Activated CD4-positive, alpha-beta T cell treated with anti-CD3 and anti-CD28 coated beads, Interleukin-2, Interleukin-4, amounts not matched to agents 100 ng/mL and 50 ng/mL, durations not matched to agents 16 hours and 8 hours (primary cell): Measurements from ENCODE around the gene TAGLN2.

Experiments
- DNase-seq: peaks from one replicate; pipeline ENCODE4 v3.0.0-alpha.2; 2020; ENCODE audit warnings: low spot score

Gene TAGLN2

DNA sequence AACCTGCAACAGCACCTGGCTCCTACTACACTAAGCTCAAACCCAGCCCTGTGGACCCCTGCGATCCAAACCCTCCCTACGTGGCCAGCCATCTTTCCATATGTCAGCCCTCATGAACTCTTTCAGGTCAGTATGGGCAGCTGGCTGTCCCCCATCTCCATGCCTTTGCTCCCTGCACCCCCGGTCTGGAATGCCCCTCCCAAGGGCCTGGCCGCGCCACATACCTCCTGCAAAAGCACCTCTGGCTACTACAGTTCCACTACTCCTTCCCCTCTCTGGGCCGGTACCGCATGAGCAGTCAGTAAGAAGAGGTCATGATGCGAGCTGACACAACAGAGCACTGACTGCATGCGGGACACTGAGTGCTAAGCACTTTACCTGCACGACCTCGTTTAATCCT lies 10.0 kb upstream of the TAGLN2 start:
- no peak for DNase-seq

GRCh38 chr1:159934136-159935039 lies 9.1 kb upstream of the TAGLN2 start:
- DNase-seq, result no peak

DNA sequence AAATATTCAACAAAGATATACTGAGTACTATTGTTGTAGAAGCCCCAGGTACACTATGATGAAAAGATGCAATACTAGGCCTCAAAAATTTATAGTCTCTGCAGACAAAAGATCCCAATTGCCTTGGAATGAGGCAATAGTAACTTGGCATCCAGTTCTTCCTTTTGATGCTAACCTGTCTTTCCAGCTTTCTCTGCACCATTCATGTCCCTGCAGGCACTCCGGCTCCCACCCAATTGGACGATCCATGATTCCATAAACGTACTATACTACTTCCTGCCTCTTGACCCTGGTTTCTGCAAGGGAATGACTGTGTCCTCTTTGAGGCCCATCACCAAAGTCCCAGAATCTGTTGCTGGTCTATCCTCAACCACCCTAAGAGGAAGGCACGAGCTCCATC lies 8.0 kb upstream of the TAGLN2 start:
- no peak for DNase-seq

DNA sequence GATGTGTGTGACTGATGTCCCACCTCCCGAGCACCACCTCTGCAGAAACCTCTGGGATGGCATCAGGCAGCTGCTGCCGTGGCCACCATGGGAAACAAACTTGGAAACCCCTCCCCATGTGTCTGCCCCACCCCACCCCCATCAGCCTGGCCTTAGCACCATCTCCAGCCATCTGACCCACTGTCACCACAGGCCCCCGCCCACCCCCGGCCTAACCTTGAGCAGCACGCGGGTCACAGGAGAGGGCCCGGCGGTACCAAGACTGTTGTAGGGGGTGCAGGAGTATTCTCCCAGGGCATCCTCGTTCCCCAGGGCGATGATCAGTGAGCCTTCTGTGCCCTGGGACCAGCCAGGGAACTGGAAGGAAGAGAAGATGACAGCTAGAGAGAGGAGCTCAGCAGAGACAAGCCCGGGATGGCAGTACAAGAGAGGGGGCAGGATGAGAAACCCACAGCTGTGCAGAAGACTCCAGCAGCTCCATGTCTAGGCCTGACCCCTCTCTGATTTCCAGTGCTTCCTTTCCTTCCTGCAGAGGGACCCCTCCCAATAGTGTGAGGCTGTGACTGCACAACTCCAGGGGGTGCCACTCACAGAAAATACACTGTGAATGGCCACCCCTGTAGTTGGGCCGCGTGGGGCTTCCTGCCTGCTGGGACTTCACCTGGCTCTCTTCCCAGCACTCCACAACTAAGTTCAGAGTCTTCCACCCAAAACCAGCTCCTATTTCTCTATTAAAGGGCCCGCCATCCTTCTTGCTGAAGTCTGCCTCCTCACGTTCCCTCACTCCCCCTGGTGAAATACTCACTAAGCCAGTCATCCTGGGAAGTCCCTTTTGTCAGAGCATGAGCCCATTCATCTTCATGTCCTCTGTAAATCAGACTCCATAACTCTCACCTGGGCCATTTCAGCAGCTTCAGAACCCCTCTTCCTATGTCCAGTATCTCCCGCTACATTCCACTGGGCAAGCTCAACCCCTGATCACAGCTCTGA lies 7.3 kb upstream of the TAGLN2 start:
- DNase-seq, result no peak

GRCh38 chr1:159931795-159932173 lies 6.5 kb upstream of the TAGLN2 start:
- DNase-seq, result no peak

GRCh38 chr1:159931101-159931794 lies 5.9 kb upstream of the TAGLN2 start:
- no peak for DNase-seq

DNA sequence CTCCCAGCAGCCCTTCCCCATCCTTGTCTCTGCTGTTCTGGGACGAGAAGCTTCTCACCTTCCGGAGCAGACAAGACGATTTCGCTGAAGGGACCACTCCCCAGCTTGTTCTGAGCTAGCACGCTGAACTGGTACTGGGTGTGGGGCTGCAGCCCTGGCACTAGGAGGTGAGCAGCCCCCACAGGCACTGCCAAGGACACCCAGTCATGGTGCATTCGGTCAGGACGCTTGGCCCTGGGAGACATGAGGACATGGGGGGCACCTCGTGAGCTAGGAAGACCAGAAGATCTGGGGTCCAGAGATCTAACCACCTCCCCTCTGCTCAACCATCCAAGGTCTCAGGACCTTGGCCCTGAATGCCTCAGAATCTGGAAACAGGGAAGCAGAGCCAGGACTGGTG lies 5.3 kb upstream of the TAGLN2 start:
- DNase-seq, result no peak

DNA sequence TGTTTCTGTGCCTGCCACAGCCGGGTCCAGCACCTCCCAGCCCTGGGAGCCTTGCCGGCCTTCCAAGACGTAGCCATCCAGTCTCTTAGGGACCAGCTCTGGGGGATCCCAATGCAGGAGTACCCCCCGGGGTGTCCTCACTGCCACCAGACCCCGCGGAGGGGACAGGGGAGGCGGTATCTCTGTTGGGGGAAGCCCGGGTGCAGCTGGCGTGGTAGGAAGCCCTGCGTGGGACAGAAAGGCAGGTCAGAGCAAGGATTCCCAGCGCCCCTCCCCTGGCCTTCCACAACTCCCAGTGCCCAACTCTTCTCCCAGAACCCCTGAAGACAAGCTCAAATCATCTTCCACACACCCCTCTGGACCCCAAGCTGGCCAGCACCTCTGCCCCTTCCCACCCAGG lies 4.9 kb upstream of the TAGLN2 start:
- DNase-seq, result no peak

DNA sequence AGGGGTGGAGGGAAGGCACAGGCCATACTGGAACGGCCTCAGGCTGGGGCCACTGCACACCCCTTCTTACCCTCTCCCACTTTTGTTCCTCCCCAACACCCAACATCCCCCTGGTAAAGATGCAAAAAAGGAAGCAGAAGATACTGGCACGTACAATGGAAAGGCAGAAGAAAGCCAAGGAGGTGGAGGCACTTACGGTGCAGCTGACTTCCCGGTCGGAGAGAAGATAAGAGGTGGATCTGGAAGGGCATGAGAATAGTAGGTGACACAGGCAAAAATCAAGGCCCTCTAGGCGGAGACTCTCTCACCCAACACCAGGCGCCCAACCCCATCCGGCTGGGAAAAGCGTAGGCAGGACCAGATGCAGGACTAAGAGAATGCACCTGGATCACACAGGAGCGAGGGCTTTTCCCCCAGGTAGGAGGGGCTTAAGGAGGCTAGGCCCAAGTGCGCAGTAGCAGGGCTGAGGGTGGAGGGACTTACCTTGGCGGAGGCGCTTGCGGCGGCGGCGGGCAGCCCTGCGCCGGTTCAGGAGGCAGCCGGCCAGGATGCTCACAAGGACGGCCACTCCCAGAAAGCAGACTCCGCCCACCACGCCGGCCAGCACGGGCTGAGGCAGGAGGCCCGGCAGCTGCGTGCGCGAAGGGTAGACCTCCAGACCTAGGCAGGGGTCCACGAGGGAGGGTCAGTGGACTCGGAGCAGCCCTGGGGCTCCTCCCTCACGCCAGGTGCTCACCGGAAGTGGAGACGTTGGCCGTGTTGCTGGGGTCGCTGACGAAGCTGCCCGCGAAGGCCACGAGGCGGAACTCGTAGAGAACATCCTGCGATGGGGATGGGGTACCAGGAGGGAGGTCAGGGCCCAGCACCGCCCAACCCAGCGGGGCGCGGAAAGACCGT lies 4.1 kb upstream of the TAGLN2 start:
- DNase-seq, result no peak

DNA sequence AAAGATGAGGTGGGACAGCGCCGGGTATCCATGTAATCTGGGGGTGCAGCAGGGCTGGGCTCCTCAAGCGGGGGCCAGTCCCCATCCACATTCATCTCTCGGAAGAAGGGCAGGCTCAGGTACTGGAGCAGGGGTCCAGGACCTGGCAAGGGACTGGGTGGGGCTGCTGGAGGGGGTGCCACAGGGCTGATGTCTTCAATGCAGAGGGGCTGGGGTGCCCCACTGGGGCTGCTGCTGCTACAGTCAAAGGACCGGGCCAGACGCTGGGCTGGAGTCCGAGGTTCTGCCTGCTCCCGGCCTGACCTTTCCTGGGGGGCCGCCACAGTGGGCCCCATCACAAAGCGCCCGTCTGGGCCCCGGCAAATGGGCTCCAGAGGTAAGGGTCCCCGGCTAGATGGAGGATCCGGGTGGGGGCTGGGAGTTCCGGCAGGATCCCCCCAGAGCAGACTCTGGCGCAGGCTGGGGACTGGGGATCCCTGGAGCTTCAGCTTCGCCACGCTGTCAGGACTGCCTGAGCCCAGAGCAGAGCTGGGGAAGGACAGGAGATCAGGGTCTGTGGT lies 3.3 kb upstream of the TAGLN2 start:
- no peak for DNase-seq

DNA sequence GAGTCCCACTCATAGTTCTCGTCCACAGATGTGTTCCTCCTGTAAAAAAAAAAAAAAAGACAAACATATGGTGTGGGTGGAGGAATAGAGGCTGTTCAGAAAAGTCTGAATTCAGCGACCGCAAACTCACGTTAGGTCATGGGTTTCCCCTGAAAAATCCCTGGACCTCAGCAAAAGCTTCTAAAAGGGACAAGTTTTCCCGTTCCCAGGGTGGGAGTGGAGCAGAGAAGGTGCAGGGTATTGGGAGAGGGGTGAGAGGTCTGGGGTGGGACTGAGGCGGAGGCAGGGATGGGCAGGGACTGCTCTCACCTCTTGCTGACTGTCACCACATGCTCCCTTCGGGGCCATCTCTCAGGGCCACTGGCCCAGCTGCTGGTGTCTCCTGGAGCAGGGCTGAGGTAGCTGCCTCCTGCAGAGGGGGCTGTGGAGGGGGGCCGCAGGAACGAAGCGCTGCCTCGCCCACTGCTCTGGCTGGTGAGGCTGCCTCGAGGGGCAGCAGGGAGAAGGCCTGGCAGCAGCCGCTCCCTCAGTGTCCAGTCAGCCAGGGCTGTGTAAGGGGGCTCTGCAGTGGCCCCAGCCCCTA lies 2.6 kb upstream of the TAGLN2 start:
- no peak for DNase-seq

DNA sequence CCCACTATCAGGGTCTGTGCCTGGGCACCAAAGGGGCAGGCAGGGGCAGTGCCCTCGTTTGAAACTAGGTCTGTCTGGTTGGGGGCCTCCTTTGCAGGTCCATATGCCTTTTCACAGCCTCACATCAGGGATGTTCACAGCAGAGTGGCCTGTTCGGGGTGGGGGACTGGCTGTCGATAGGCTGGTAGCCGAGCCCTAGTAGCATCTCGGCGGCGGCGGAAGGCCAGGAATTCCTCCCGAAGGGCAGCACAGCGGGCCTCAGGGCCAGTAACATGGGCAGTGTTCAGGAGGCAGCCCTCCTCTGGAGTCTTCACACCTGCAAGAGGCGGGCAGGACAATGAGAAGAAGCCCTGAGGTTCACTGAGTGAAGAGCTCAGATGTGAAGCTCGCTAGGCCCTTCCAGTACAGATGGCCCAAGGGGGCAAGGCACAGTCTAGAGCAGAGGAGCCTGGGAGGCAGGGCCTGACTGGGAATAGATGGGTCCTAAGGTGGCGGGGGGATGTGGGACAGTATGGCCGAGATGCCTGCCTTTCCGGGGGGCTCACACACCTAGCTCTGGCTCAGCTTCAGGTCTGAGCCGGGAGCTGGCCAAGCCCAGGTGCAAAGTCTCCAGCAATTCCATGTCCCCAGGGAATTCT lies 2.0 kb upstream of the TAGLN2 start:
- DNase-seq, result no peak

DNA sequence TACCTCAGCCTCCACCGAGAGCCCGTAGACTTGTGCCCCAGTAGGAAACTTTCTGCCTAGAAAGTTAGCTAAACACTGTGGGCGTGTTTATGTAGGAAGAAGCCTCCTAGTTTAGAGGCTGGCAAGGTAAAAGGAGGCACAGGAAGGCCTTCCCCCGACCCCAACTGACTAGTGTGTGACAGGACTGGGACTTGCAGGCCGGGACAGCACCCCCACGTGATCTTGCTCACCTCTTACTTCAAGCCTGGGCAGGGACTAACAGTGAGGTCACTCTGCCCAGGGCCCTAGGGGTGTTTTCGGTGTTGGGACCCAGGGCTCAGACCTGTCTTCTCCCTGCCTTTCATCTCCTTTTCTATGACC lies 392 bp upstream of the TAGLN2 start:
- DNase-seq, result no peak

GRCh38 chr1:159924025-159924790 lies 1.1 kb downstream of the TAGLN2 start:
- peak; percentile 63 for DNase-seq

- peak; percentile 78 for DNase-seq
Observed at GRCh38 chr1:159923203-159924024, 1.9 kb downstream of the TAGLN2 start.

- no peak for DNase-seq
Observed at GRCh38 chr1:159922511-159923202, 2.6 kb downstream of the TAGLN2 start.

DNA sequence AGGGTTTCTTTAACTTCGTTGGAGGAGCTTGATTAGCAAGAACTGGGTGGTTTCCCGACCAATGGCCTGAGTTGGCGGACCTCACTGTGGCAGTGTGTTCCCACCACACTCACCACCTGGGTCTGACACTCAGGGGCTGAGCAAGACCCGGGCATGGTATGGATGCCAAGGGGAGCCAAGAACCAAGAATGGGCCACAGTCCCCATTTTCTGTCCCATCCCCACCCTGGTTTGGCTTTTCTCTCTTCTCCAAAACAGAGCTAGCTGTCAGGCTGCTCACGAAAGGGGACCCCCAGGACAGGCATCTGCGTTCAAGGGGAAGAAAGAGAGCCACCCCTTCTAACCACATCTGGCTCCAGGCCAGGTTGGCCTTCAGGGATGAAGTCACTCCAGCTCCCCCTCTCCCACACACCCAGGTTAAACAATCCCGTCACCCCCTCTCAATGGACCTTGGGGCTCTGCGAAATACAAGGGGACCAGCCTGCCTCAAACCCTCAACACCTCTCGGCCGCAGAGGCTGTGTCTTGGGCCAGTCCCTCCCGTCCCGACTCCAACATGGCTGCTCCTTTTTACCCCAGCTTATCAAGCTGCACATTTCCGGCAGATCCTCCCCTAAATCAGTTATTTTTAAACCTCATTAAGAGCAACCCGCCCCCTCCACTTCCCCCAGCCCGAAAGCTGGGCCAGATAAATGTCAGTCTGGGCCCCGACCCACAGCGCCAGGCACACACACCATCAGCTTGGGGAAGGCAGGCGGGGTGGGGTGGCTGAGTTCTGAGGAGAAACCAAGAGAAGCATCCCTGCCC lies 3.4 kb downstream of the TAGLN2 start:
- DNase-seq, result no peak
